Activated naive CD4-positive, alpha-beta T cell treated with Interleukin-2 at 50 U/mL for 16 hours (primary cell): ENCODE data around the gene PLCL1.

ENCODE experiments used
- DNase-seq: peaks from one replicate; pipeline ENCODE4 v3.0.0-alpha.2; 2020

The PLCL1 gene

DNA sequence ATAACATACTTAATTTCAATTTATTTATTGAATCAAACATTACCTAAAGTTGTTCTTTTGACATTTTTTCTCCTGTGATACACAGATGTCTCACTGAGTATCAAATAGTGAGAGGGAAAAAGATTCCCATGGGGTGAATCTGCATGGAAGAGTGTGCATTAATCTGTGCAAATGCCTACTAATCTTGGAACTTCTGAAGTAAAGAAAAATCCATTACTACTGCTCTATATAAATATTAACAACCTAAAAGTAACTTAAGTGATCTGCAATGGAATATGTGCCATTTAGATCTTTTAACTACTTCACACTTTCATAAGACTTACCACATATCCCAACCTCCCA, 125.5 kb downstream of the PLCL1 start:
- DNase-seq, result no peak

DNA sequence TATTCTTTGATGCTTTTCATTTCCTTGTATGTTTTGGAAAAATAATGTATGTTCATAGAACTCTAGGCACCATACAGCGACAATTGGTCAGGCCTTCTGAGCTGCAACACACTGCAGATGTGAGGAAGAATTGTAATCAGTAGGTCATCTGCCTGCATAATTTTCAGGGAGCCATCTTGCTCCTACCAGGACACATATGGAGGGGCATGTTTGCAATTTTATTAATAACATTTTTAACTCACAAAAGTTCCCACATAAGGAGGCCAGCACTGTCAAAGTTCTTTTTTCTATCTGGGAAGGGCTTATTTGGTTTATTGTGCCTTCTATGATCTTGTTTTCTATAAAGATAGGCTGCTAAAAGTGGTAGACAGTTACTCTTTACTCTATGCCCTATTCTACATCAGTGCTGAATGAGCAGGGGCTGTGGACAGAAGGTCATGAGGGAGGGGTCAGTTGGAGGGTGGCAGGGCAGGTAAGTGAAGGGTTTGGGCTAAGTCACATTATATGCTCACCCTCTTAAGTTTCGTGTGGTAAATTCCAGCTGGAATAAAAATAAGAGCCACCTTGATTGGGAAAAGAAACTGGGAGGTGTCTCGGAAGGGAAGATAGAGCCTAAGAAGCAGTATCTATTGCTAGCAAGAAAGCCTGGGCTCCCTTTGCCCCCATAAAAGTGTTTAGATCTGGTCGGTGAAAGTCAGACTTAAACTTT, 126.3 kb downstream of the PLCL1 start:
- no peak for DNase-seq

DNA sequence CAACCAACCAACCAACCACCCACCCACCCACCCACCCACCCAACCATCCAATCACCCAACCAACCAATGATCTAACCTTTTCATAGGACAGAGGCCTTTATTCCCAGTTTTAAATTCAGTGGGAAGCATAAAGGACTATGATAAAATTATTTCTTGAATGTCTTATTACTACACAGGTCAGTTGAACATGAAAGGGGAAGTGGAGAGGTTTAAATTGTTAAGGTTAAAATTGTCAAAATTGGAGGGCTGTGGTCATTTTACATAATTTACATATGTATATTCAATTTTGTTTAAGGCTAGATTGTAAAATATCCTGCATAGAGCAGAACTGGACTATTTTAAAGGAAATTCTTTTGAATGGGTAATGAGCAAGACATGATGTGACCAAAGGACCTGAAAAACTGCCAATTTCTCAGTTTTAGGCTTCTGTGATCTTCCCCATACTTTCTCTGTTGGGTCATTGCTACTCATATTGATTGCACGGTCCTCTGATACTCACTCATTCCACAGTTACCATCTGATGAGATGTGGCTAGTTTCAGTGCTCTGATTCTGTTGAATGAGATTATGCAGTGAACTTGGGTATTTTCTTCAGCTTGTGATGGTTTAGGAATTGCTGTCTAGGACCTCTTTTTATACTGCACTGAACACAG, 127.4 kb downstream of the PLCL1 start:
- DNase-seq, result no peak

DNA sequence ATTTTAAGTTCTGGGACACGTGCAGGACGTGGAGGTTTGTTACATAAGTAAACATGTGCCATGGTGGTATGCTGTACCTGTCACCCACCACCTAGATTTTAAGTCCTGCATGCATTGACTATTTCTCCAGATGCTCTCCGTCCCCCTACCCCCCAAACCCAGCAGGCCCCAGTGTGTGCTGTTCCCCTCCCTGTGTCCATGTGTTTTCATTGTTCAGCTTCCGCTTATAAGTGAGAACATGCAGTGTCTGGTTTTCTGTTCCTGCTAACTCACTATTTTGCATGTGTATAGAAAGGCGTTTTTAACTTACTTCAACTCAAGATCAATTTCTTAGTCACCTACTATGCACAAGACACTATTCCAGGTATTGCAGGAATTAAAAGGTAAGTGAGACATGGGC, 128.0 kb downstream of the PLCL1 start:
- DNase-seq, result no peak

DNA sequence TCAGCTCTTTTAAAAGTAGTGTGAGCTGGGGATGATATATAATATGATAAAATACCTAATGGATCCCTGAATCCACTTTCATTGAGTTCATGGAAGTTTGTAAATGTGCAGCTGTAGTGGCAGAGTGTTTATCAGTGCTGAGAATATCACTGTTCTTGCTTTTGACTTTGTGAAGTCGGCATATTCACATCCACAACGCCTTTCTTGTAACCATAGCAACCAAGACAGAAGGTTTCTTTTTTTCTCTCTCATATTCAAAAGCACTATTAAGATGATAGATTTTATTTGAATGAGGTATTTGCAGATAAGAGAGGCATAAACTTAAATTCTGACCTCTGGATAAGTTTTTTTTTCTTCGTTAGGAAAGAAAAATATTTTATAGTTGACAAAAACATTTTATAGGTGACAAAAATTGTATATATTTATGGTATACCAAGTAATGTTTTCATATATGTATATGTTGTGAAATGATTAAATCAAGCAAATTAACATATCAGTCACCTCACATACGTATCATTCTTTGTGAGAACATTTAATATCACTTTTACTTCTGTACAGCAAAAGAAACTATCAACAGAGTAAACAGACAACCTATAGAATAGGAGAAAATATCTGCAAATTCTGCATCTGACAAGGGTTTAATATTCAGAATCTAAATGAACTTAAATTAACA, 130.0 kb downstream of the PLCL1 start:
- DNase-seq, result no peak

DNA sequence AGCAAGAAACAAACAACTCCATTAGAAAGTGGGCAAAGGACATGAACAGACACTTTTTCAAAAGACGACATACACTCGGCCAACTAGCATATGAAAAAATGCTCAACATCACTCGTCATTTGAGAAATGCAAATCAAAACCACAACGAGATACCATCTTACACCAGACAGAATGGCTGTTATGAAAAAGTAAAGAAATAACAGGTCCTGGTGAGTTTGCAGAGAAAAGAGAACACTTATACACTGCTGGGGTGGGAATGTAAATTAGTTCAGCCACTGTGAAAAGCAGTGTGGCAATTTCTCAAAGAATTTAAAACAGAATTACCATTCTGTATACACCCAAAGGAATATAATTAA, 130.5 kb downstream of the PLCL1 start:
- DNase-seq, result no peak

DNA sequence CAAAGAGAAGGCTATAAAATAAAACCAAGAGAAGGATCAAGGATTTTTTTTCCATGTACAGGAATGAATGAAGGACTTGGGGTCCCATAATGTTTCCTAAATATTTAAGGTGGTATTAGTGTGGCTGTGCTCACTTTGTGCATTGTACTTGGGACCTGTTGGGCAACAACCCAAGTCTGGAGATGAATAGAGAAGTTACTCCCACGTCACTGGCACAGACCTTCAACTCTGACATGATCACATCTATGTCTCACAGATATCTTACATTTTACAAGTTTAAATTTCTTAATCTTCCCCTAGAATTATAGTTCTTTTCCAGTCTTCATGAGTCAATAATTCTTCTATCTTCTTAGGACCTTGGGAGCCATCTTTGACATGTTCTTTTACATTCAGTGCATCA, 133.4 kb downstream of the PLCL1 start:
- DNase-seq, result no peak

DNA sequence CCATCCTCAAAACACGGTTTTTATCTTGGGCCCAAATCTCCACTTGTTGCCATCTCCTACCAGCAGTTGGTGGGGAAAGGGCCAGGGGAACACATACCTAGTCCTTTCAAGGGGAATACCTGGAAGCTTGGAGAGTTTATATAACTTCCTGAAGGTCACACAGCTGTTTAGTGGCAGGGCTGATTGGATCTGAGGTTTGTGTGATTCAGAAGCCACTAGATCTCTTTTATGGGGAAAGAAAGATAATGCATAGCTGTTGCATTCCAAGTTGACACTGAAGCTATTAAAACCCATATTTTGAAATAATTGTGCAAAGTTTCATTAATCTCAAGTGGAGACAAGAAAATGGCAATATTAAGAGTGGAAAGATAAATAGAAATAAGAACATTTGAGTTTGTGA, 134.2 kb downstream of the PLCL1 start:
- no peak for DNase-seq

DNA sequence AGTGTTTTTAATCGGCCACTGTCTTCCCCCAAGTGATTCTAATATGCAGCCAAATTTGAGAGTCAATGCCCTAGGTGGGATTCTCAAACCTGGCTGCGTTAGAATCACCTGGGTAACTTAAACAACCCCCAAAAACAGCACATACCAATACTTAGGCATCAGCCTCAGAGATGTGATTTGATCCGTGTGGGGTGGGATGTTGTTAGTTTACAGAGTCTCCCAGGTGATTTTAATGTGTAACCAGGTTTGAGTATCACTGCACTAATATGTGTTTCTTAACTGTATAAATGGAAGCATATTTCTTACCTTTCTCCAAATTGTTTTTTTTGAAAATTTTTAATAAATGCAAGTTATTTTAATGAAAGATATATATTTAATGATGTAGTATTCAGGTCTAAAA, 135.4 kb downstream of the PLCL1 start:
- no peak for DNase-seq

DNA sequence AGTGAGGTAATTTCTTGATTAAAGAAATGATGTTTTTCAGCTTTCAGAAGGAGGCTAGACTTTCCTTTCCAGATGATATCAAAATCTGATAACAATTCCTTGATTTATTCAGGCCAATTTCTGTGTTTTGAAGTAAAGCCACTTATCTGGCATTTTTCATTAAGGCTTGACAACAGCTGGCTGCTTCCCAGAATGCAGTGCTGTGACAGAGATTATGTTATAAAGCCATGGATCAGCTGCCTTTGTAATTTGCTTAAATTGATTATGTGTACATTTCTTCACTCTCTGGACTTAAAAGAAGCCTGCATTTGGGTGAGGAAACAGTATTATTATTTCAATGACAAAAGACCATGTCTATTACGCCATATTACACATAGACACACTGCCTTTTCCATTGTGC, 136.0 kb downstream of the PLCL1 start:
- DNase-seq, result no peak

DNA sequence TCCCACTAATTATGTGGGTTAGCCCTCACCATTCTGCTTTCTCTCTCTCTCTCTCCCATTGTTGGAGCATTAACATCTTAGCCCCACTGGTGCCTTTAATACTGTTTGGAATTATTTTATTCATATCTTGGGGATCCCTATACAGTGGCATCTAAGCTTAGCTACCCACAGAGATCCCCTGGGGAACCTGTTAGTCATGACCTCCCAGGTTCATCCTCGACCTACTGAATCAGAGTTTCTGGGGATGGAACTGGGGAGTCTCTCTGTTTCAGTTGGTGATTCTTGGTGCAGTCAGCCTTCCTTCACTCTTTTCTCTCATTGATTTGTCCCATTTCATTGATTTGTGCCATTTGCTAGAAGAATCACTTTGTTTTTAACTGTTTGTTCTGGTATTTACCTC, 137.3 kb downstream of the PLCL1 start:
- DNase-seq, result no peak

DNA sequence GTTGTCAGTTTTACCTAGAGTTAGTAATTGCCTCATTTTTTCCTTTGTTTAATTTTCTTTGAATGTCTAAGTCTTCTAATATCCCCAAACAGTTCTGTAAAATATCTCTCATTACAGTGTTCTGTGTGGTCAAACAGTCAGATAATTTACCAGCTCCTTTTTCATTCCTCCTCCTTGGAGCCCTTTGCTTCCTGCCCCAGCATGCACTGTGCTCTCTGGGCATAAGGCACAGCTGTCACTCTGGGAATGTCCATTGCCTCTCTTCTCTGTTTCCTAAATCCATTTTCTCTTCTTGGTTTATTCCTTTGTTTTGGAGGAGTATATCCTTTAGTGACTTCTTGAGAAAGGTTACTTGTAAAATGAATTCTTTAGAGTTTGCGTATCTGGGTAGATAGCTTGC, 139.3 kb downstream of the PLCL1 start:
- DNase-seq, result no peak

DNA sequence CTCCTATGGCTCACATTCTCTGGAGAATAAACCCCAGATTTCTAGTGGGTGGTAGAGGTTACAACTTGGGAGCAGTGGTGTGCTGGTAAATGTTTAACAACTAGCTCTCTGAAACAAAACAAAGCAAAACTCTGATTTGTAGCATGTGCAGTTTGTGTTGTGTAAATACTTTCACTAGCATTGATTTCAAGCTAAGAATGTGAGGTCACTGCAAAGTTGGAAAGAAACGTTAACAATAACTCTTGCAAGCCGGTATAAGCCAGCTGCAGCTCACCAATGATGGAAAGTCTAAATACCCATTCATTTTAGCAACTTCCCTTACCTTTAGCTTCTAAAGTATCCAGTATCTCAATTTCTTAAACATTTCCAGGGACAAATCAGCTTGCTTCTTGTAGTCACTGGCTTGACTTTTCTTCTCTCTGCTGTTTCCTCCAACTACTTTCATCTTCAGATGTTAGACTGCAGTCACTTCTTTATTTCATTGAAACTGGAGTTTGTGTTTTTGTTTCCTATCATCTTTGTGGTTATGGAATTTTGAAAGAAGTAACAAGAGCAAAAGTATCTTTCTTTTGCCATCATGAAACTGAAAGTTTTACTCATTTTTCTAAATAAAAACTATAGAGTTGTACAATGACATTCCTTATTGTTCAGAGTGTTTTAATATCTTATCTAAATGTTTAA, 140.2 kb downstream of the PLCL1 start:
- no peak for DNase-seq

DNA sequence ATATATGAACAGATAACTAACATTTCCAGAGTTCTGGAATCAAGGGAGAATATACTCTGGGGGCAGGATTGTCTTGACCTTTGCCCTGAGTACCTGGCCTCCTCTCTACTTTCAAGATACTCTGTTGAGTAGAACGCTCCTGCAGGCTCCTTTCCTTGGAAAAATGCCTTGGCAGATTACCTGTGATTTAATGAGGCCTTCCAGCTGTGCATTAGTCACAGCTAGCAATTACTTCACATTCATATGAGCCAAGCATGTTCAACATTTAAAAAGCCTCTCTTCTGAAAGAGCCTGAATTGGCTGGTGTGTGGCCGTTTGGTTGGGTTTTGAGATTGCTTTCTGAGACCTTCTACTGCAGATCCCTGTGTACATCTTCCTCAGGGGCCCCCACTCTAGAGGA, 142.2 kb downstream of the PLCL1 start:
- no peak for DNase-seq

DNA sequence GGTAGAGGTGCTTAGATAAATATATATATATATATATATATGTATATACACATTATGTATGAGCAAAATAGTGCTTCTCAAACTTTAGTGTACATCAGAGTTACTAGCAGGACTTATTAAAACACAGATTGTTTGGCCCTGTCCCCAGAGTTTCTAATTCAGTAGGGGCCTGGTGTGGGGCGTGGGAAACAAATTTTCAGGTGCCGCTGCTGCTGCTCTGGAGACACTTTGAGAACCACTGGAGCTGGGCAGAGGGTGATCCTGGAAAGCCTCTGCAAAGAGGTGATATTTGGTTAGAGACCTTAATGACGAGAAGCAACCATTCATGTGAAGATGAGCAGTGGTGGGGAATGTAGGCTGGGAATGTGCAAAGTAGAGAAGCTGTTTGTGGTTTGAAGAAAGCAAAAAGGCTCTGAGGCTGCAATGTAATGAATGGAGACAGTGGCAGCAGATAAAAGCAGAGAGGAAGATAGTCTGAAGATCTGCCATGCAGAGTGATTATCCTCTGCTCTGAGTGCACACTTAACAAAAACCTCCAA, 142.9 kb downstream of the PLCL1 start:
- no peak for DNase-seq

DNA sequence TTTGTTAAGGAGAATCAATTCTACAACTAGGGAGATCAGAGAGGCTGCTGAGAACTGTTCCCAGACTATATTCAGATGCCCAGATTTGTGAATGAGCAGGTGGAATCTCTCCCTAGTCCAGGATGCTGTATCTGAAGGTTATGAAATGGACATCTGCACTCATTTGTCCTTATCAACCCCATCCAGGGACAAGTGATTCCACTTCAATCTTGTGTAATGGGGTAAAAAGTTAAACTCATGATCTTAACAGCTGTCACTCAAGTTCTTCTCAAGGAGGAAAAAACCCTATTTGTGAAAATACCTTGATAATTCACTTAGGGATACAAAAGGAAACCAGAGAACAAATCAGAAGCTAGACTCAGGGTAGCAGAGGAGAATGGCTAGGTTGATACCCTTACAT, 144.8 kb downstream of the PLCL1 start:
- no peak for DNase-seq

DNA sequence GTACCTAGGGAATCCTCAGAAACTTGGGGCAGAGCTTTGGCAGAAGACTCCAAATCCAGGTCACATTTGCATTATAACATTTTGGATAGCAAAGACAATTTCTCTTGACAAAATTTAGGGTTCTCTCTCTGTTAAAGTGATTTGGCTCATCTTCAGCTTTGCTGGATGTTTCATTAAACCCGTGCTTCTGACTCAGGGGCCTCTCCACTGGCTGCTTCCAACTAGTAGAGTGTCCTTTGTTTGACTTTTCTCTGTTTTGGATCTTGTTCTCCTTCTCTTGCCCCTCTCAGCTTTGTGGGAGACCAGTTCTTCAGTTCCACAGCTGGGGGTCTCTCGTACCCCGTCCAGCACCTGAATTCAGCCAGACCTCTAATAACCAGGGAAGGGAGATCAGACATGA, 145.6 kb downstream of the PLCL1 start:
- no peak for DNase-seq

DNA sequence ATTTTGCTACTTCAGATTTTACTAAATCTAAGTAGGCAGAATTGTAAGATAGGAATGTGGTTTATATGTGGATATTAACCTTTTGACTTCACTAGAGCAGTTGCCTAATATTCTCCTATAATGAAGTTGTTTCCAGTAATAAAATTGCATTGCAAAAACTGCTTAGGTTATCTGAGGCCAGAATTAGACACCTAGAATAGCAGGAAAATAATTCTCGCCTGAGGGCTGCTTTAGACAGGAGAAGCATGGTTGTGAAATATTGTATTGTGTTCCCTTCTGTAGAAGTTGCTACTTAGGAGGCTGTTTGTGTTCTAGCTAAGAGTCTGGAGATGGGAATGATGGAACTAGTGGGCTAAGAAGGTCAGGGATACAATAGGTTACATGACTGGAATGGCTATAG, 146.3 kb downstream of the PLCL1 start:
- no peak for DNase-seq

DNA sequence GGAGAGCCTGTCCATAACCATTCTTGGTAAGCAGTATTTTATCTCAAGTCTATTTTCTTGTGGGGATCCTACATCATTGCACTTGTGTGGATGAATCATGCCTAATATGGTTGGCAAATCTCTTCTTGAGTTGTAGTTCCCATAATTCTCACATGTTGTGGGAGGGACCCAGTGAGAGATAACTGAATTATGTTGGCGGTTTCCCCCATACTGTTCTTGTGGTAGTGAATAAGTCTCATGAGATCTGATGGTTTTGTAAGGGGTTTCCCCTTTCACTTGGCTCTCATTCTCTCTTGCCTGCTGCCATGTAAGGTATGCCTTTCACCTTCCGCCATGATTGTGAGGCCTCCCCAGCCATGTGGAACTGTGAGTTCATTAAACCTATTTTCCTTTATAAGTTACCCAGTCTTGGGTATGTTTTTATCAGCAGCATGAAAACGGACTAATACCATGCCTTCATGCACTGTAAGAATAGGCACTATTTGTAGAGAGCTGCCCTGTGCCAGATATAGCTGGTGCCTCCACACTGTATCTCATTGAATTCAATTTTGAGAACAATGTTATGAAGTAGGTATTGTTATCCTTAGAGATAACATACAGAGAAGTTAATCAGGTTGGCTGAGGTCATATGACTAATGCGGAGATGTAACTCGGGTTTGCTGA, 148.3 kb downstream of the PLCL1 start:
- DNase-seq, result peak; percentile 27

DNA sequence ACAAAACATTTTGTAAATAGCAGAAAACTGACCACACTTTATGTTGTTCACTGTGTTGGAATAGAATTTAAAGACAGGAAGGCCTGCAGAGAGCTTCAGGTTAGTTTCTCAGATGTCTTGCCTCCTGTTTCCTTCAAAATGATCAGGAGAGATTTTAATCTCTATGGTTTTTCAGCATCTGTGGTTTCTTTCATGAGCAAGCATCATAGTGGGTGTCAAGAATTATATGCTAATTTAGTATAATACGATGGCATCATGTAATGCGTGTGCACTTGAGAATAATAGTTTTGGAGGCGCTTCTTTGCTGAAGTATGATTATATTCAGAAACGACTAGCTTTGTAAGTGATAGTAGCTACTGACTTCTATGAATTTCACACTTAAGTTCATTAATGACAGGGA, 149.9 kb downstream of the PLCL1 start:
- no peak for DNase-seq

DNA sequence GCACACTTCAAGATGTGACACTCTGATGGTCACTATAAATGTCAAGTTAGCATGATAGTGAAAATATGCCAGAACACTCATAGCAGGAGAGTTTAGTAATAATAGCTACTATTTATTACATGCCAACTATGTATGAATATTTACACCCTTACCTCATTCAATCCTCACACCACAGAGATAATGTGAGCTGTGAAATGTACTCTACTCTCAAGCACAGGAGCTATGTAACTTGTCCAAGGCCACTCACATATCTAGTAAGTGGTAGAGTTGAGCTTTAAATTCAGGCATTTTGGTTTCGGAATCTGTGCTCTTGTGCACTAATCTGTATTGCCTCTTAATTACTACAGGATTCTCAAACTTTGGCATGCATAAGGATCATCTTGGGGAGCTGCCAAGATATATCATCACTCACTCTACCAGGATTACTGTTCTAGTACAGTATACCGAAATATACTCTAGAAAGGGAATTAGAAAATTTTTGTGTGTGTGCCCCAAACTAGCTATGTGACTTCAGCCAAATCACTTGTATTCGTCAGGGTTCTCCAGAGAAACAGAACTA, 154.3 kb downstream of the PLCL1 start:
- DNase-seq, result no peak

DNA sequence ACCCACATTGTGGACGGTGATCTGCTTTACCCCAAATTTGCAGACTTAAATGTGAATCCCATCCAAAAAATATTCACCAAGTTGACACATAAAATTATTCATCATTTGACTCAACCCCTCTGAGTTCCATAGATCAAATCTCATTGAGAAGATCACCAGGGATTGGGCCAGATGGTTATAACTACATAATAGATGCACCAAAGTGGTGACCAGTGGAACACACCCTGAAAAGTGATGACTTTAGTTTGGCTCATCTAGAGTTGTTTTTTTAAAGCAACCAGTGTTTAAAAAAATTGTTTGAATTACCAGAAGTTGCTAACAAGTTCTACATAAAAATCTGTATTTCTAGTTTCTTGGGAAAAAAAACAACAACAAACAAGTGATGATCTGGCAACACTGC, 155.0 kb downstream of the PLCL1 start:
- no peak for DNase-seq

DNA sequence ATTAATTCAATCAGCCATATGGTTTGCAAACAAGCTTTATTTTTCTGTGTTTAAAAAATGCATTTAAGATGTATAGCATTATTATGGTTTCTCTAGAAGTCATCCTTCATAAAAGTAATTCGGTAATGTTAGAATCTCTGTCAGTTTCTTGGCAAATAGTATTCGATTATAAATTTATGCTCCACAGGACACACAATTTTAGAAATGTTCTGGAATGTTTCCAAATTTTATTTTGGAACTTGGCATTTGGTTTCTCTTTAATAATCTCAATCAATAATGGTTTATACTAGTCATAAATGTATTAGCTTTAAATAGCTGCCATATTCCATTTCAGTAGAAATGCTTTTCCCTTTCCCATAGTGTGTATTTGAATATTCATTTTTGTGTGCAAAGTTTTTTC, 156.4 kb downstream of the PLCL1 start:
- no peak for DNase-seq
